Erythroblast (primary cell): Measurements from ENCODE around the gene EPHB1.
"Not testable (repeated sequence)": the region's sequence is repeated elsewhere in the genome, so short reads cannot be mapped to it uniquely, and the experiment has no call there.

ENCODE experiments used
- DNase-seq, 2 experiments: peaks; one replicate each; lab custom pipeline; 2025; lab: John Stamatoyannopoulos, UW
- GATA1 ChIP-seq: IDR thresholded peaks from 2 replicates; pipeline ENCODE4 v1.6.1; 2011; ENCODE audit warnings: low read depth, mild to moderate bottlenecking, control low read depth, low read length, moderate library complexity
- POLR2A ChIP-seq: IDR thresholded peaks from 2 replicates; pipeline ENCODE4 v1.6.1; 2011; ENCODE audit warnings: mild to moderate bottlenecking, low read length

EPHB1 gene

GRCh38 chr3:134985864-134986715 is 191.0 kb downstream of the EPHB1 start:
- no peak for DNase-seq
- TF ChIP-seq POLR2A (no peak), GATA1 (no peak)

GRCh38 chr3:134988666-134989065 is 193.6 kb downstream of the EPHB1 start:
- DNase-seq, result no peak
- TF ChIP-seq POLR2A (no peak), GATA1 (no peak)

- no peak for TF ChIP-seq POLR2A
- TF ChIP-seq GATA1, result no peak
- DNase-seq, result no peak
These were observed 195.9 kb downstream of the EPHB1 start for GRCh38 chr3:134991003-134991402.

DNA sequence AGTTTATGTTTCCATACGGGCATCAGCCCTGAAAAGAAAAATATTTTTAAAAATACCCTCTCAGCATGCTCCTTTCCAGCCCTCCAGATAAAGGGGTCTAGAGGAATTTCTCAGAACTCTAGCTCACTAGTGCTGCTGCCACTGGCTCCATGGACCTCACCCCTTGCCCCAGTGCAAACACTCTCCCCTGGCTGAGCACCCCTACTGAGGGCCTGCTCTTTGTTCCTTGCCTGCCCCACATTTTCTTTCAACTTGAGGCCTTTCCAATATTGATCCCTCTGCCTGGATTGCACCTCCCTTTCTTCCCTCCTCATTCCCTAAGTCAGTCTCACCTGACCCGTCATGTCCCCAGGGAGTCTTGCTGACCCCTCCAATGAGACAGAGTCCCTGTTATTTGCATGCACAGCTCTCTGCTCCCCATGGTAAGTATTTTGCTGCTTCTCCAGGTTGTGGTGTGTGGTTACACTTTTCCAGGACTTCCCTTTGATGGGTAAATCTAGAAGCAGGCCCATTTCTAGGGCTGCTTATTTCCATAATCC is 196.5 kb downstream of the EPHB1 start:
- DNase-seq, result no peak
- no peak for TF ChIP-seq GATA1
- TF ChIP-seq POLR2A, result no peak

DNA sequence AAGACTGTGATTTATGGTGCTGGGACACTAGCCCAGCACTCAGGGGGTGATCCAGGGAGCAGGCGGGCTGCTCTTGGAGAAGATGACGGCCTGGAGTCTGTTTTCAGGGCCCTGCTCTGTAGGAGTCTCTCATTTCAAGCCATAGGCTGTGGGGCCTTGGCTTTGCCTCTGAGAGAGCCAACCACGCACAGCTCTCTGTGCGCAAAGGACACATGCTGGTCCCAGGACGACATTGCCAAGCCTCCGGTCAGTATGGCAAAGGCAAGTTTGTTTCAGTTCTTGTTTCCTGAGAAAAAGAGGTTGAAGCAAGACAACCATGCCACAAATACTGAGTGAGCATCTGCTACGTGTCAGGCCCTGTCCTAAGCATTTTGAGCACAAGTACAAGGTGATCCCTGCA is 197.1 kb downstream of the EPHB1 start:
- no peak for DNase-seq
- TF ChIP-seq POLR2A, result no peak
- no peak for TF ChIP-seq GATA1

DNA sequence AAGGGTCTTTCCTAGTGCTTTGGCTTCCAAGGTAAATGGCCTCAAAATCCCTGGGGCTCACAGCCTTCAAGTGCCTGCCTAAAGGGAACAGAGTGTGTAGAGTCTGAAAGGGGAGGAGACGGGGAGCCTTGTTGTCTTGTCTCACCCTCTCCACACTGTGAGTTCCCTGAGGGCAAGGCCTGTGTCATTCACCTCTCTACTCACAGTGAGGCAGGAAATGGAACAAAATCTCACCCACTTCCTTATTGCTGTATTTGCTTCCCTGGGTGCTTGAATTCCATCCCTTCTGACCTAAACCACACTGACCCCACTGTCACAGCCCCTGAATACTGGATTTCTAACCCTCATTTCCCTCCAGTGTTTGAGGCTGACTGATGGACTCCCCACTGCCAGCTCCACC is 197.5 kb downstream of the EPHB1 start:
- no peak for DNase-seq
- TF ChIP-seq GATA1, result no peak
- TF ChIP-seq POLR2A, result no peak

DNA sequence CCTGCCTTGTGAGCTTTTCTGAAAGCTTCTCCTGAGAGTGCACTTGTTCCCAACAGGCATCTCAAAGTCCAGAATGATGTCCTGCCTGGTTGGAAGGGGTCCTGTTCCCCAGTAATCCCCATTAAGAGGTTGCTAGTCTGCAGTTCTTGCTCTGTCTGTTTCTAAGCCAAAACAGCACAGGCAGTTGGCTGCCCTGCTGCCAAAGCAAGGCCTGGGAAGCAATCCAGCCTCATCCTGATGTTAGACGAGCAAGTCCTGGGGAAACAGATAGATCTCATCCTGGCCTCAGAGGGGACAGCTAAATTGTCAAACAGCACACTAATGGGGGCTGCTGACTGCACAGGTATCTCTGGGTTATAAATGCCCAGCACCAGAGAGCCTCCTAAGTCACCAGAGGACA is 198.0 kb downstream of the EPHB1 start:
- TF ChIP-seq POLR2A (no peak), GATA1 (no peak)
- no peak for DNase-seq

DNA sequence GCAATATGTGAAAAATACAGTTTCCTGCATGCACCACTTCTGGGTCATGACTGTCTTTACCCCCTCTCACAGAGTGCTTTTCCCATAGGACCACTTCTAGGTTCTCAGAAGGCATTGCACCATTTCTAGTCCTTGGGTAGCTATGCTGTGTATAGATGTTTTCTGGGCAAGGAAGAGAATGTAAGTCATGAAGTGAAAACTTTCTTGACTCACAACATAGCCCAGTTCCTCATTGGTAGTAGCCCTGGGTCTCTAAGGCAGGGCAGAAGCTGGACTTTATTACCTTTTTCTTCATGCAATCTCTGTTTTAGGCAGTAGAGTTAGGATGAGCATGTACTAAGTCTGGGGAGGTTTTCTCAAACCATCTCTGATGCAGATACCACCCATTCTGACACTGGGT is 203.1 kb downstream of the EPHB1 start:
- DNase-seq, result no peak
- TF ChIP-seq GATA1 (no peak), POLR2A (no peak)

- no peak for TF ChIP-seq GATA1
- no peak for DNase-seq
These were observed 203.8 kb downstream of the EPHB1 start for GRCh38 chr3:134998855-134999254.

GRCh38 chr3:135000465-135000864 is 205.4 kb downstream of the EPHB1 start:
- TF ChIP-seq GATA1 (no peak), POLR2A (no peak)
- no peak for DNase-seq

GRCh38 chr3:135005616-135006015 is 210.6 kb downstream of the EPHB1 start:
- not testable (repeated sequence) for DNase-seq

DNA sequence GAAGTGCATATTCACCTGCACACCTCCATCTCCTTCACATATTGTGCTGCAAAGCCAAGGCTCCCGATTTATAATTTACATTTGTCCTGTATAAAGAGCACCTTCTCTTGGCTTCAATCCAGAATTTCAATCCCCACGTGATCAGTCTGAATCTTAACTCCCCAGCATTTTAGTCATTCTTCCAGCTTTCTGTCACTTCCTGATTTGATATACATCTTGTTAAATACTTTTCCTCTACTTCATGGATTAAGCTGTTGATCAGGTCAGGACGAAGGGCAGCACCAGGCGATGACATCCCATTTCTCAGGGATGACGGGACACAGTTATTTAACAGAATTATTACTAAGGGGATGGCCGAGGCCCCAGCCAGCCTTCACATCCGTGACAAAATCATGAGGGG is 212.5 kb downstream of the EPHB1 start:
- no peak for TF ChIP-seq GATA1
- TF ChIP-seq POLR2A, result no peak

DNA sequence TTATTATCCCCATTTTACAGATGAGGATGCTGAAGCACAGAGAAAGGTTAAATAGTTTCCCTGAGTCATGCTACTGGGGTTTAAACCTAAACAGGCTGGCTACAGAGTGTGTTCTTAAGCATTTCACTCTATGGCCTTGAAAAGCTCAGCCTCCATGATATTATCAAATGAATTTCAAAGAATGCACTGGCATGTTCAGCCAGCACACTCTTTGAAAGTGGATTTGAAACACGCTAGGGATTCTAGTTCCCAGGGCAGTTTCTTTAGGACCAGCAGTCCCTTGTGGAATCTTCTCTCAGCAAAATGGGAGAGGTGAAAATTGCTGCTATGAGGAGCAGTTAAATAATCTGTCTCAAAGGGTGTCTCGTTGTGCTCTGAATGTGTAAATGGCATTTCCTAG is 213.3 kb downstream of the EPHB1 start:
- DNase-seq, result no peak
- TF ChIP-seq GATA1, result no peak
- no peak for TF ChIP-seq POLR2A

More for the DNA sequence above, 212.5 kb downstream of the EPHB1 start:
- DNase-seq, result no peak

DNA sequence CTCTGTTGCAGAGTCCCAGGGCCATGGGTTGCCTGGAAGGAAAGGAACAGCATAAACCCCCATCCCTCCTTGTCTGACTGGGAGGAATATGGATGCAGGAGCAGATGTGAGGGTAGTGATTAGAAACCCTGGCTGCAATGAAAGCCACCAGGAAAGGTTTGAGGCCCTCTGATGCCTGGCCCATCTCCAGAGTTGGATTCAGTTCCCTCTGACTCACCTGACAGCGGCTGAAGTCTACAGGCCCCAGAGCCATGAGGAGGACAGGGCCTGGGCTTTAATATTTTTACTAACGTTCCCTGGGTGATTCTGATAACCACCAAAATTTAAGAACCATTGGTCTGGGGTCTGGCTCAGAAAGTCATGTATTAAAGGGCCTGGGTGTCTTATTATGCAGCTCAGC is 214.0 kb downstream of the EPHB1 start:
- DNase-seq, result no peak

DNA sequence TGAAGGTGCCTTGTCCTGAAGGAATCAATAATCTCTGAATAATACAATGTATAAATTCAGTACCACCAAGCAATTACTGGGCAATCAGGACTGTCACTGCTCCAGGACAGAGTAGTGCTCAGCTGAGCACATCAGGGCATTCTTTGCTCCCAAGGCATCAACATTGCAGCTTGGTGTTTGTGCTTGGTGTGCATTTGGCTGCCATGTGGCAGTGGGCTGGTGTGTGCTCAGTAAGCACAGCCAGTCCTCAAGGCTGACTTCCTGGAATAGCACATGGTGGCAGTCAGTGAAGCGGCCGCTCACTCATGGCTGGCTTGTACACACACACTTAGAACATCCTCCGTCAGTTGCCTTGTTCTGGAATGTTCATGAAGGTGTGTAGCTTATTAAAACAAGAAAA is 217.0 kb downstream of the EPHB1 start:
- no peak for TF ChIP-seq POLR2A
- no peak for DNase-seq

More for the DNA sequence above, 214.0 kb downstream of the EPHB1 start:
- TF ChIP-seq GATA1 (no peak), POLR2A (no peak)
